Erythroblast (primary cell): ENCODE measurements around the gene POU1F1.

Experiments
- GATA1 ChIP-seq: IDR thresholded peaks from 2 replicates; pipeline ENCODE4 v1.6.1; 2011; ENCODE audit warnings: low read depth, mild to moderate bottlenecking, control low read depth, low read length, moderate library complexity
- POLR2A ChIP-seq: IDR thresholded peaks from 2 replicates; pipeline ENCODE4 v1.6.1; 2011; ENCODE audit warnings: mild to moderate bottlenecking, low read length

- TF ChIP-seq POLR2A, result no peak
- TF ChIP-seq GATA1, result no peak
Measured at GRCh38 chr3:87229113-87229512, 47.3 kb downstream of the POU1F1 start.
